OCI-LY7 (cell line): ENCODE measurements around the gene ELF4. TPM values are rescaled to one million over a fixed set of nuclear protein-coding genes. Genes with fewer than 3 reads are reported as not detected.
"Not testable (repeated sequence)": the region's sequence is repeated elsewhere in the genome, so short reads cannot be mapped to it uniquely, and the experiment has no call there.

Experiments used
- BruUV-seq: library from RNA; stranded (reverse); fragments of 400-500 nt; replicated peaks from 2 replicates; lab custom pipeline; 2021; lab: Mats Ljungman, UMichigan
- CTCF ChIA-PET: fragments of 300-600 bp; sonication (Branson Sonifier 250); formaldehyde crosslinking; loops from one replicate; lab custom pipeline; 2022; ENCODE audit warnings: antibody characterized with exemption; ENCODE audit not compliant: unreplicated experiment; lab: Charles Lee
- POLR2A ChIA-PET: fragments of 300-600 bp; sonication (Branson Sonifier 250); formaldehyde crosslinking; loops from one replicate; lab custom pipeline; 2022; ENCODE audit warnings: antibody characterized with exemption; lab: Charles Lee
- DNase-seq: peaks from one replicate; pipeline ENCODE4 v3.0.0-alpha.2; 2015; ENCODE audit warnings: low spot score
- H2AFZ ChIP-seq: fragments of 200-600 bp; sonication (generic), shearing (Covaris generic); 2 replicates; pipeline ENCODE4 v1.6.1; 2014; ENCODE audit warnings: mild to moderate bottlenecking, antibody characterized with exemption, low read length, moderate library complexity
- H3K27ac ChIP-seq: fragments of 200-600 bp; sonication (generic); 2 replicates; pipeline ENCODE4 v1.5.1; 2014; ENCODE audit warnings: mixed run types, low read depth, mild to moderate bottlenecking, moderate library complexity, low read length, inconsistent platforms; ENCODE audit not compliant: poor library complexity, severe bottlenecking
- H3K36me3 ChIP-seq: fragments of 200-600 bp; sonication (generic); 2 replicates; pipeline ENCODE4 v1.6.1; 2014; ENCODE audit warnings: mild to moderate bottlenecking, antibody characterized with exemption, low read length, moderate library complexity, mixed read lengths; ENCODE audit not compliant: insufficient read depth
- H3K4me1 ChIP-seq: fragments of 200-600 bp; sonication (generic); 2 replicates; pipeline ENCODE4 v1.5.1; 2014; ENCODE audit warnings: mild to moderate bottlenecking, low read length; ENCODE audit not compliant: insufficient read depth, poor library complexity, severe bottlenecking
- H3K4me2 ChIP-seq: fragments of 200-600 bp; sonication (generic); 2 replicates; pipeline ENCODE4 v1.6.1; 2014; ENCODE audit warnings: mild to moderate bottlenecking, low read length
- H3K4me3 ChIP-seq: fragments of 200-600 bp; sonication (generic); 2 replicates; pipeline ENCODE4 v1.5.1; 2014; ENCODE audit warnings: mild to moderate bottlenecking, low read depth, low read length; ENCODE audit not compliant: poor library complexity, severe bottlenecking
- H3K79me2 ChIP-seq: fragments of 200-600 bp; sonication (generic); 2 replicates; pipeline ENCODE4 v1.6.1; 2016; ENCODE audit warnings: low read depth, mild to moderate bottlenecking, low read length, moderate library complexity, mixed read lengths; ENCODE audit not compliant: insufficient read depth
- H3K9me2 ChIP-seq: fragments of 200-600 bp; sonication (generic); 2 replicates; pipeline ENCODE4 v1.6.1; 2016; ENCODE audit warnings: mild to moderate bottlenecking, low read length, mixed read lengths; ENCODE audit not compliant: insufficient read depth
- H3K9me3 ChIP-seq: fragments of 200-600 bp; sonication (generic); 2 replicates; pipeline ENCODE4 v1.6.1; 2014; ENCODE audit warnings: mild to moderate bottlenecking, mixed run types, low read length, mixed read lengths
- H4K20me1 ChIP-seq: fragments of 200-600 bp; sonication (generic); 2 replicates; pipeline ENCODE4 v1.6.1; 2014; ENCODE audit warnings: mild to moderate bottlenecking, antibody characterized with exemption, low read length, moderate library complexity, mixed read lengths; ENCODE audit not compliant: insufficient read depth
- CTCF ChIP-seq: fragments of 200-600 bp; sonication (generic); conservative IDR thresholded peaks from 2 replicates; pipeline ENCODE4 v1.5.1; 2014; ENCODE audit warnings: mild to moderate bottlenecking, antibody characterized with exemption, low read length, moderate library complexity, mixed read lengths
- EZH2phosphoT487 ChIP-seq: fragments of 200-600 bp; sonication (generic); IDR thresholded peaks from 2 replicates; pipeline ENCODE4 v1.6.1; 2018; ENCODE audit warnings: low read depth, borderline replicate concordance, mild to moderate bottlenecking, mixed run types, antibody characterized with exemption, low read length, moderate library complexity, mixed read lengths
- intact Hi-C: fragments of 100-400 bp; cut with micrococcal nuclease; formaldehyde crosslinking; loops from one replicate; pipeline ENCODE4 v1.10.0; 2022; ENCODE audit not compliant: unreplicated experiment
- total RNA-seq, 2 experiments: library from RNA; depleted of rRNA in 1 of 2; stranded (reverse); fragments of >200 nt in 1 of 2; shearing (Covaris generic) in 1 of 2; gene quantifications; 2 replicates each; pipeline ENCODE4 v1.2.3, GENCODE V29; 2014 to 2022

ELF4 gene
- total RNA-seq, 2 experiments from 2014 or later: 15.0 to 27.3 TPM

- CTCF ChIA-PET: interaction anchor here (0.6 kb wide), 1 partner anchor 56 kb away, joined by 3 read pairs; no protein-coding TSS in a partner anchor
- intact Hi-C loops: no loop called here
These were observed 6.9 kb upstream of the ELF4 start for GRCh38 chrX:130117166-130117565.

GRCh38 chrX:130115119-130115885 is 5.0 kb upstream of the ELF4 start:
- H3K4me3 ChIP-seq, H3K9me2 ChIP-seq, H3K9me3 ChIP-seq, H3K79me2 ChIP-seq, H3K27ac ChIP-seq, H3K36me3 ChIP-seq, H4K20me1 ChIP-seq, DNase-seq, H2AFZ ChIP-seq, H3K4me1 ChIP-seq, BruUV-seq, intact Hi-C loops, H3K4me2 ChIP-seq, CTCF ChIA-PET, POLR2A ChIA-PET: not testable (repeated sequence)

More at GRCh38 chrX:130117166-130117565, 6.9 kb upstream of the ELF4 start:
- no TSS peak for BruUV-seq
- Histone ChIP-seq H3K9me3 (no peaks in the 10 kb centered on the region), H3K27ac (no peak overlapping the region), H2AFZ (no peak overlapping the region), H3K36me3 (no peaks in the 10 kb centered on the region), H3K4me2 (no peak overlapping the region), H4K20me1 (no peaks in the 10 kb centered on the region), H3K9me2 (no peaks in the 10 kb centered on the region), H3K79me2 (no peaks in the 10 kb centered on the region), H3K4me1 (peaks cover 13% of the 10 kb centered on the region), H3K4me3 (no peak overlapping the region)
- no peak for DNase-seq
- POLR2A ChIA-PET: no interaction called here
- no peak for TF ChIP-seq EZH2phosphoT487
- TF ChIP-seq CTCF: no peak

- DNase-seq: no peak
- intact Hi-C loops: no loop called here
- CTCF ChIA-PET: no interaction called here
These were observed 3.9 kb upstream of the ELF4 start for GRCh38 chrX:130114141-130114588.

More at GRCh38 chrX:130114141-130114588, 3.9 kb upstream of the ELF4 start:
- POLR2A ChIA-PET: no interaction called here
- H3K4me1 ChIP-seq: peaks cover 8% of the 10 kb centered on the region
- no TSS peak for BruUV-seq
- H3K79me2 ChIP-seq: peaks cover 8% of the 10 kb centered on the region; the same call in 1 of the 2 replicates
- no peaks in the 10 kb centered on the region for H3K9me2 ChIP-seq
- H2AFZ ChIP-seq: no peak overlapping the region
- no peak overlapping the region for H3K4me2 ChIP-seq
- H3K4me3 ChIP-seq: no peak overlapping the region
- no peaks in the 10 kb centered on the region for H4K20me1 ChIP-seq
- TF ChIP-seq EZH2phosphoT487 (no peak), CTCF (no peak)
- H3K27ac ChIP-seq: no peak overlapping the region
- no peaks in the 10 kb centered on the region for H3K36me3 ChIP-seq
- H3K9me3 ChIP-seq: no peaks in the 10 kb centered on the region
